DMS53 treated with DMSO at 0.1 percent for 48 hours (cell line): Measurements from ENCODE around the gene HSPG2.
A peak's percentile ranks its signal among the peaks of the same experiment; 100 is the strongest.
"Not testable (repeated sequence)": the region's sequence is repeated elsewhere in the genome, so short reads cannot be mapped to it uniquely, and the experiment has no call there.

ENCODE experiments used
- DNase-seq: peaks from one replicate; lab custom pipeline; 2025; ENCODE audit not compliant: unreplicated experiment; lab: John Stamatoyannopoulos, UW

Gene HSPG2

GRCh38 chr1:21830792-21831453 is 106.2 kb downstream of the HSPG2 start:
- DNase-seq, result no peak

GRCh38 chr1:21829294-21829693 is 107.8 kb downstream of the HSPG2 start:
- DNase-seq, result no peak

GRCh38 chr1:21828506-21829210 is 108.5 kb downstream of the HSPG2 start:
- DNase-seq, result no peak

GRCh38 chr1:21828075-21828474 is 109.0 kb downstream of the HSPG2 start:
- DNase-seq, result no peak

GRCh38 chr1:21827141-21827679 is 109.9 kb downstream of the HSPG2 start:
- DNase-seq, result no peak

- DNase-seq, result not testable (repeated sequence)
Measured at GRCh38 chr1:21826694-21827093, 110.4 kb downstream of the HSPG2 start.

GRCh38 chr1:21825393-21825792 is 111.7 kb downstream of the HSPG2 start:
- no peak for DNase-seq

- no peak for DNase-seq
Measured at GRCh38 chr1:21824926-21825325, 112.2 kb downstream of the HSPG2 start.

GRCh38 chr1:21823980-21824702 is 113.0 kb downstream of the HSPG2 start:
- DNase-seq, result no peak

- no peak for DNase-seq
Measured at GRCh38 chr1:21823206-21823979, 113.7 kb downstream of the HSPG2 start.

- no peak for DNase-seq
Measured at GRCh38 chr1:21822349-21822748, 114.8 kb downstream of the HSPG2 start.

- DNase-seq, result no peak
Measured at GRCh38 chr1:21821385-21822019, 115.6 kb downstream of the HSPG2 start.

GRCh38 chr1:21820597-21821232 is 116.4 kb downstream of the HSPG2 start:
- DNase-seq, result no peak

GRCh38 chr1:21818656-21819055 is 118.5 kb downstream of the HSPG2 start:
- no peak for DNase-seq

- peak; percentile 81 for DNase-seq
Measured at GRCh38 chr1:21816602-21817302, 120.4 kb downstream of the HSPG2 start.

- no peak for DNase-seq
Measured at GRCh38 chr1:21815724-21816321, 121.3 kb downstream of the HSPG2 start.

GRCh38 chr1:21814981-21815582 is 122.0 kb downstream of the HSPG2 start:
- DNase-seq, result no peak

- DNase-seq, result no peak
Measured at GRCh38 chr1:21814241-21814918, 122.7 kb downstream of the HSPG2 start.
